Stromal cell of bone marrow (primary cell): ENCODE data around the gene NFATC3.
"Not testable (repeated sequence)": the region's sequence is repeated elsewhere in the genome, so short reads cannot be mapped to it uniquely, and the experiment has no call there.

Experiments
- DNase-seq: peaks from one replicate; pipeline ENCODE4 v3.0.0-alpha.2; 2012; ENCODE audit warnings: low read depth

NFATC3 gene

DNA sequence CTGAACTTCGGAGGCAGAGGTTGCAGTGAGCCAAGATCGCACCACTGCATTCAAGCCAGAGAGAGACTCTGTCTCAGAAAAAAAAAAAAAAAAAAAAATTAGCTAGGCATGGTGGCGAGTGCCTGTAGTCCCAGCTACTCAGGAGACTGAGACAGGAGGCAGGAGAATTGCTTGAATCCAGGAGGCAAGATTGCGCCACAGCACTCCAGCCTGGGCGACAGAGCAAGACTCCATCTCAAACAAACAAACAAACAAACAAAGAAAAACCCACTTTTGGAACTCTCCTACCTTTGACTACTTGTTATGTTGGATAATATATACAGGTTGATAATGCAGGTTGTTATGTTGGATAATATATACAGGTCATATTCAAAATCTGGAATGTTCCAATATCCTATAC is 35.3 kb downstream of the NFATC3 start:
- DNase-seq, result not testable (repeated sequence)

DNA sequence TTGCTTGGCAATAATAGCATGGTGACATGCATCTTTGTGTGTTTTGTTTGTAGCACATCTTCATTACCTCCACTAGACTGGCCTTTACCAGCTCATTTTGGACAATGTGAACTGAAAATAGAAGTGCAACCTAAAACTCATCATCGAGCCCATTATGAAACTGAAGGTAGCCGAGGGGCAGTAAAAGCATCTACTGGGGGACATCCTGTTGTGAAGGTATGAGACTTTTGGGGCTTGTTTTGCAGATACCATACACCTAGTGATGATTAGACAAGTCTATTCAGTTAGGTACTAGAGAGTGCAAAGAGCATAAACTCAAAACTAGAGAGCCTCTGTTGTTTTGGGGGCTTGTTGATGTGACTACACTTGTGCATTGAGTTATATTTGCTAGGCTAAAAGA is 41.2 kb downstream of the NFATC3 start:
- DNase-seq, result no peak

DNA sequence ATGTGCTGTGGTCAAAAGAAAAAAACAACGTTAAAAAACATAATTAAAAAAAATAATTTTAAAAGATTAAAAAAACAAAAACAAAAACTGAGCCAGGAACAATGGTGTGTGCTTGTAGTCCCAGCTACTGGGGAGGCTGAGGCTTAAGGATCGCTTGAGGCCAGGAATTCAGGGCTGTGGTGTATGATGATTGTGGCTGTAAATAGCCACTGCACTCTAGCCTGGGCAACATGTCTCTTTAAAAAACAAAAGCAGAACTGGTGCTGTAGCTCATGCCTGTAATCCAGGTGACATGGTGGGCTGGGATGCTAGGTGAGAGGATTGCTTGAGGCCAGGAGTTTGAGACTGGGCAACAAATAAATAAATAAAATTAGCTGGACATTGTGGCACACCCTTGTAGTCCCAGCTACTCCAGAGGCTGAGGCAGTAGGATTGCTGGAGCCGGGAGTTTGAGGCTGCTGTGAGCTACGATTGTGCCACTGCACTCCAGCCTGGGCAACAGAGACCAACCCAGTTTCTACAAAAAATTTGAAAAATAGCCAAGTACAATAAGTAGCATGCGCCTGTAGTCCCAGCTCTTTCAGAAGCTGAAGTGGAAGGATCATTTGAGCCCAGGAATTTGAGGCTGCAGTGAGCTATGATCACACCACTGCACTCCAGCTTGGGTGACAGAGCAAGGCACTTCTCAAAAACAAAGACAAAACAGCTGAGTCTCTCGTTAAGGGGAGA is 43.6 kb downstream of the NFATC3 start:
- no peak for DNase-seq

DNA sequence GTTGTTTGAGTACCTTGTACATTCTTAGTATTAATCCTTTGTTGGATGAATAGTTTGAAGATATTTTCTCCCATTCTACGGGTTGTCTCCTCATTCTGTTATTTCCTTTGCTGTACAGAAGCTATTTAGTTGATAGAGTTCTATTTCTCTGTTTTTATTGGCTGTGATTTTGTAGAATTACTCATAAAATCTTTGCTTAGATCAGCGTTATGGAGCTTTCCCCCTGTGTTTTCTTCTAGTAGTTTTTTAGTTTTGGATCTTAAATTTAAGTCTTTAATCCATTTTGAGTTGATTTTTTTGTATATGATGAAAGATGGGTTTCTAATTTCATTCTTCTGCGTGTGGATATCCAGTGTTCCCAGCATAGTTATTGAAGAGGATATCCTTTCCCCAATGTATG is 45.4 kb downstream of the NFATC3 start:
- no peak for DNase-seq

DNA sequence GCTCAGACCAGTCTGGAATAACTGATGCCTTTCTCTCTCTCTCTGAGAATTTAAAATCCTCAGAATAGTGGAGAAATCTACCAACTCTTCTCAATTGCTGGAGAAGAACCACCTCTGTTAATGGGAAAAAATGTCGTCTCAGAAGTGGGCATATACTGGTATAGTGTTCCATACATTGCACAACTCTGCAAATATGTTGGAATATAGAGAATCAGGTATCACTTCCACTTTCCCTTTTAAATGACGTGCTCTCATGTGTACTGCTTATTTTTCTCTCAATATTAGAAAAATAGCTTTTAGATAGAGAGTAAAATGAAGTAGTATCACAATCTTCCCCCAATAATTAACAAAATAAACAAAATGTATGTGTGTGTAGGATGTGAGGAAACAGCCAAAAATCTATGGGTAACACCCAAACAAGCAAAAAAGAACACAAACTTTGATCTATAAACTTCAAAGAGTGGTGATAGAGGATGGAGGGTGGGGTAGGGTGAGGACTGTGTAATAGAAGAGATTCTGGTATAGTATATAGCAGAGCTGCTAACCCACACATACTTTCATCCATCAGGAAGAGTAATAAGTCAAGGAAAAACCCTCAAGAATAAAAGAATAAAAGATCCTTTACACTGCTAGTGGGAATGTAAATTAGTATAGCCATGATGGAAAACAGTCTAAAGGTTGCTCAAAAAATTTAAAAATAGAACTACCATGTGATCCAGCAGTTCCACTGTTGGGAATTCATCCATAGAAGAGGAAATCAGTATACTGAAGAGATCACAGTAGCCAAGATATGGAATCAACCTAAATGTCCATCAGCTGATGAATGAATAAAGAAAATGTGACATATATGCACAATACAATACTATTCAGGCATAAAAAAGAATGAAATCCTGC is 46.9 kb downstream of the NFATC3 start:
- DNase-seq, result no peak

DNA sequence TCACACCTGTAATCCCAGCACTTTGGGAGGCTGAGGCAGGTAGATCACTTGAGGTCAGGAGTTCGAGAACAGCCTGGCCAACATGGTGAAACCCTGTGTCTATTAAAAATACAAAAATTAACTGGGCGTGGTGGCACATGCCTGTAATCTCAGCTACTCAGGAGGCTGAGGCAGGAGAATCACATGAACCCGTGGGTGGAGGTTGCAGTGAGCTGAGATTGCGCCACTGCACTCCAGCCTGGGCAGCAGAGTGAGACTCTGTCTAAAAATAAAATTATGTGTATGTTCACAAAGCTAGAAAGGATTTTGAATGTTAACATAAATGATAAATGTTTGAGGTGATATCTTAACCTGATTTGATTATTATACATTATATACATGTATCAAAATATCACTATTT is 47.8 kb downstream of the NFATC3 start:
- DNase-seq, result not testable (repeated sequence)

DNA sequence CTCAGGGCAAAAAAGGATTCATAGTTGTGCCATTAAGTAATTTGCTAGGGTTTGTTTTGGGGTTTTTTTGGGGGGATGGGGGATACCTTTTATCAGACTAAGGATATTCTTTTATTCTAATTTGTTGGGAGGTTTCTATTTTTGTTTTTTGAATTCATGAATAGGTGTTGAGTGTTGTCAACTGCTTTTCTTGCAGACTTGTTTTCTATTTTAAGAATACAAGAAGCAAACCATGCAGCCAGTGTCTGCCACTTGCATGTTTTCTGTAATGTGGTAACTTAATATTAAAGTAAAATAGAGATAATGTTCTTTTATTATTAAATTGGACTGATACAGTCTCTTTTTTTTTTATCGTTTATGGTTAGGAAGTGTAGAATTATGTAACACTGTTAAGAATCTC is 49.5 kb downstream of the NFATC3 start:
- DNase-seq, result no peak

DNA sequence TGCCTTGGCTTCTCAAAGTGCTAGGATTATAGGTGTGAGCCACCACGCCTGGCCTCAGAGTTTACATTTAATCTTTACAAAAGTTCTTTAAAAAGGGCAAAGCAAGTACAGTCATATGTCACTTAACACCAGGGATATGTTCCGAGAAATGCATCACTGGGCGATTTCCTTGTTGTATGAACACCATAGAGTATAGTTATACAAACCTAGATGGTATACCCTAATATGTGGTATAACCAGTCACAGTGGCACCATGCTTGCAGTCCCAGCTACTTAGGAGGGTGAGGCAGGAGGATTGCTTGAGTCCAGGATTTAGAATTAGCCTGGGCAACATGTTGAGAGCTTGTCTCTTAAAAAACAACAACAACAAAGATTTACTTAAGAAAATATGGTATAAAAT is 51.3 kb downstream of the NFATC3 start:
- DNase-seq, result no peak

DNA sequence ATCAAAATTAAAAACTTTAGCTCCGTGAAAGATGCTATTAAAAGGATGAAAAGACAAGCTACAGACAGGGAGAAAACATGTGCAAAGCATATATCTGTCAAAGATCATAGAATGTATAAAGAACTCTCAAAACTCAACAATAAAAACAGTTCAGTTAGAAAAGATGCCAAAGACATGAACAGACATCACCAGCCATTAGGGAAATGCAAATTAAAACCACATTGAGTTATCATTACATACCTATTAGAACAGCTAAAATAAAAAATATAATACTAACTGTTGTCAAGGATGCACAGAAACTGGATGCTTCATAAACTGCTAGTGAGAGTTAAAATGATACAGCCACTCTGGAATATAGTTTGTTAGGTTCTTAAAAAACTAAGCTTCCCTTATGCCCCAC is 58.8 kb downstream of the NFATC3 start:
- DNase-seq, result no peak

DNA sequence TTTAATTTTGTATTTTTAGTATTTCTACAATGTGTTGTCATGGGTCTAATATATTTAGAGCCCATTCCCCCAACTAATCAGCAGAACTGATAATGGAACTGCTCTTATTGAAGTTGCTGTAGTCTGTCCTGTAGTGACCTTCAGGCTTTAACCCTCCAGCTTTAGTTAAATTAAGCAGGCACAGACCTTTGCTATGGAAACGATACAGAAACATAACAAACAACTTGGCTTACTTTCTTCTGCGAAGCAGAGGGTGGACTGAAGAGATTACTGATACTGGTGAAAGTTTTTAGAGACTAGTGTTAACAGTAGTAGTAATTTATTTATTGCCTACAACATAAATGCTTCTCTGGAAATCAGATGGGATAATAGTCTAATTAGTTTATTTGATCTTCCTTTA is 61.4 kb downstream of the NFATC3 start:
- DNase-seq, result peak; percentile 57

DNA sequence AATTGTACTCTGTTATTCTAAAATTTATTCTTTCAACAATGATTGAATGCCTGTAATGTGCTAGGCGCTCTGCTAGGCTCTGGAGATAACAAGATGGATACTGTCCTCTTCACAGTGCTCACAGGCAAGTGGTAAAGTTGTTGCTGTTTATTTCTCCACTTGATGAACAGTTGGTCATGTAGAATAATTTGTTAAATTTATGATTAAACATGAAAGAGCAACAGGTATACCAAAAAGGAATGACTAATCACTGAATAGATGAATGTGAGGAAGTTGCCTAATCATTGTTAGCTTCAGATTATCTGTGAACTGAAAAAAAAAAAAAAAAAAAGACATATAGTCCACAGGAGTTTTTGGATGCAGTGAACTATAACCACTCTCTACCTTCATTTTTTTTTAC is 62.3 kb downstream of the NFATC3 start:
- no peak for DNase-seq

DNA sequence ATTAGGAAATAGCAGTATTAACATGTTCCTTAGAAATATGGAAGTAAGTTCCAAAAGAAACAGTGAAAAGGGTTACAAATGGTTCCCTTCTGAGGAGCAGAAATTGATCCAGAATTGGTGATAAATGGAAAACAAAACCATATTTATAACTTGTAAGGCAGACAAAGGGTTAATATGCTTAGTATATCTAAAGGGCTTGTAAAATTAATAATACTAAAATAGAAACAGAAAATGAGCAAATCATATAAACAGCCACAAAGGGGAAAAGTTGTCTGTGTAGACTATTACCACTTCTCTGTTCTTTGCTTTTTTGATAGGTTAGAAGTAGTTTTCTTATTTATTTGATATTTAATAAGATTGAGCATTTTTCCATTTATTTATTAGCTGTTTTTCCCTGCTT is 64.4 kb downstream of the NFATC3 start:
- DNase-seq, result no peak

DNA sequence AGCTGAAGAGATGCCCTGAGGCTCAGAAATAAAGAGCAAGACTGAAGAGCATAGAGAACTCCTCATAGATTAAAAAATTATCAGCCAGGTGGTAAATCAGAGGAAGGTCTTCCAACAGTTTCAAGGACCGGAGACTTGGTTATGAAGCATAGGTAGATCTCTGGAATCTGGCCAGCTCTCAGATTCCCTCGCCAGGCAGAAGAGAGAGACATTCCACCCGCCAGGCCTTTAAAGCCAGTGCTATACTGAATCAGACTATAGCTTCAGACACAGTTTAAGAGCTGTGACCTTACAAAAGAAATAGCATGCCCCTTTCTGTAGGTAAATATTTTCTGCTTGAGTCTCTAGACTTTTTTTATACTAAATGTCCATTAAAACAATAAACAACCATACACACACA is 70.3 kb downstream of the NFATC3 start:
- DNase-seq, result no peak

DNA sequence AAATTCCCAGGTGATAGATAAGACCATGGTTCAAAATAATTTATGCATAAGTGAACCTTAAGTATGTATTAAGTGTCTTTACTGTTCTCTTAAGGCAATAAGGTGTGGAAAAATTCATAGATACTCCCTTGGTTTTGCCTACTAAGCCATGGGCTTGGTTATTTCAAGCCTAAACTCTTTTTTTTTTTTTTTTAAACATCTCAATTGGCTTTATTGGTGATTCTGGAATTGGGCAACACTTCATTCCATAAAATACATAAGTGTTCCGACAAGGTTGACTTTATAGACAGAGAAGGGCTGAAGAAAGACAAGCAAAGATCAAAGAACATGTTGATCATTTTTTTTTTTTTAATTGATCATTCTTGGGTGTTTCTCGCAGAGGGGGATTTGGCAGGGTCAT is 77.2 kb downstream of the NFATC3 start:
- no peak for DNase-seq

DNA sequence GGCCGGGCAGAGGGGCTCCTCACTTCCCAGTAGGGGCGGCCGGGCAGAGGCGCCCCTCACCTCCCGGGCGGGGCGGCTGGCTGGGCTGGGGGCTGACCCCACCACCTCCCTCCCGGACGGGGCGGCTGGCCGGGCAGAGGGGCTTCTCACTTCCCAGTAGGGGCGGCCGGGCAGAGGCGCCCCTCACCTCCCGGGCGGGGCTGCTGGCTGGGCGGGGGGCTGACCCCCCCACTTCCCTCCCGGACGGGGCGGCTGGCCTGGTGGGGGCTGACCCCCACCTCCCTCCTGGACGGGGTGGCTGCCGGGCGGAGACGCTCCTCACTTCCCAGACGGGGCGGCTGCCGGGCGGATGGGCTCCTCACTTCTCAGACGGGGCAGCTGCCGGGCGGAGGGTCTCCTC is 78.1 kb downstream of the NFATC3 start:
- not testable (repeated sequence) for DNase-seq

DNA sequence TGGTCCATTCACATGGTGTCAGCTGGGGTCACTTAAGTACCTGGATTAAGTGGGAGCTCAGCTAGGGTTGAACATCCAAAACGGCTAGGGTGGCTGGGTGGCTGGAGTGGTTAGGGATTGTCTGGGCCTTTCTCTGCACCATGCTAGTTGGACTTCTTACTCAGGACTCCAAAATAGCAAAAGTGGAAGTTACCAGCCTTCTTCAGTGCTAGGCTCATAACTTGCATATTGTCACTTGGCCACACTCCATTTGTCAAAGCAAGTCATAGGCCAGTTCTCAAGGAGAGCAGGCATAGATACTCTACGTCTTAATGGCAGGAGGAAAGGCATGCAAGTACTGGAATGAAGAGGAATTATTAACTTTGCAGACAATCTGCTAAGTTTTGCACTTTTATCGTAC is 81.1 kb downstream of the NFATC3 start:
- no peak for DNase-seq

DNA sequence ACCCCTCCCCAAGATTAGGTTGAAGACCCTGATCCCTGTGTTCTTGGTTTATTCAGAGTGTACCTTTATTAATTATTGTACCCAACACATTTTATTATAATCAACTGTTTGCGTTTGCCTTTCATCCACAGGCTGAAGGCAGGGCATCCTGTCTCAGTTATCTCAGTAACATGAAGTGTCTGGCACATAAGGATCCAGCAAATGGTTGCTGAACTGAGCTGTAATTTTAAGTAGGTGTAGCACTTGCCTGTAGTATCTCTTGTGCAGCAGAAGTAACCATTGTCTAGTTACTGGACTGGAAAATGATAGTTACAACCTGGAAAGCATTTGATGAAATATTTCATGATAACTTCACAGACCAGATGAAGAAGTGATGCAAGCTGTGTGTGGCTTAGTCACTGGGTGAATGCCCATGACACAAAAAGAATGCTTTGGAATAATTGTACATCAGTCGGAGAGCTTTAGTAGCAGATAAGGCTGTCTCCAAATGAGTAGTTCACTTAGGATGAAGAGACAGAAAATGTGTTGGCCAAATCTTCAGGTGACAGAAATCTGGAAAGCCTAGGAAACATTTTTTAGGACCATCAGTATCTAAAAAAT is 94.1 kb downstream of the NFATC3 start:
- no peak for DNase-seq

DNA sequence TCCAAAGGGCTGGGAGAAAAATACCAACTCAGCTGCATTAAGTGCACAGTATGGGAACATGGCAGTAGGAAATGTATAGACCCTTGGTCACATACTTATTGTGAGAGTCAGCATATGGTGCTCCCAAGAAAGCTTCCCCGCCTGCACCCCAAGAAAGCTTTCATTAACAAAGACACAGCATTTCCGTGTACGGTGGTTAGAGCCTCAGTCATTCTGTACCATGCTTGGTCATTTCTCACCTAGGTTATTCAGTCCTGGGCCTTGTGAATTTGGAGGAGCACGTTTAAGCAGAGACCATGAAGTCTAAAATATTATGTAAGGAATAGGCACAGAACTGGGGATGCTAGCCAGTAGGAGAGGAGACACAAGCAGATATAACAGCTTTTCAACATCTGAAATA is 94.7 kb downstream of the NFATC3 start:
- DNase-seq, result no peak

DNA sequence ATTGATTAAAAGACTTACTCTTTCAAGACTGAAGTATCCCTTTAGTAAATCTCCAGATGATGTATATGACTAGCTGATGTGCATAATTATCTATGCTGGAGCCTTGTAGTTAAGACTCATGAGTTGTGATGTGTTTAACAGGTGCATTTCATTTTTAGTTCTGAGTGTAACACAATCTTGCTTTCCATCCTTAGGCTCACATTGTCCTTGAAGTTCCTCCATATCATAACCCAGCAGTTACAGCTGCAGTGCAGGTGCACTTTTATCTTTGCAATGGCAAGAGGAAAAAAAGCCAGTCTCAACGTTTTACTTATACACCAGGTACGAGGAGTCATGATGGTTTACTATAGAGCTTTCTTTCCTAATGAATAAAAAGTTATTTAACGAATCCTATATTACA is 97.9 kb downstream of the NFATC3 start:
- no peak for DNase-seq

DNA sequence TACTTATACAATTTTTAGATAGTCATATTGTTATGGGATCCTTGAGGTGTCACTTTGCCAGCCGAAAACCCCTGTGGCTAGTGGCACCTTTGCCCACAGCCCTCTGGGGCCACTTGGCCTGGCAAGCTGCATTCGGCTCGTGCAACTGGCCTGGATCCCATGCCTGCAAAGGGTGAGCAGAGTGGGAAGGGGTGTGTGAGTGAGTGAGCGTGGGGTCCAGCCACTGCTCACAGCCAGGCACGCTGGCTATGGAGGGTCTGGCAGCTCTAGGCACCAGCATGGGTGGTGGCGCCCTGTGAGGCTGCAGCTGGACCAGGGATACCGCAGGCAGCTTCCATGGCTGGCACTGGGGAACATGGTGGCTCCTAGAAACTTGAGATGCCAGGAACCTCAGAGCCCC is 101.7 kb downstream of the NFATC3 start:
- DNase-seq, result no peak

DNA sequence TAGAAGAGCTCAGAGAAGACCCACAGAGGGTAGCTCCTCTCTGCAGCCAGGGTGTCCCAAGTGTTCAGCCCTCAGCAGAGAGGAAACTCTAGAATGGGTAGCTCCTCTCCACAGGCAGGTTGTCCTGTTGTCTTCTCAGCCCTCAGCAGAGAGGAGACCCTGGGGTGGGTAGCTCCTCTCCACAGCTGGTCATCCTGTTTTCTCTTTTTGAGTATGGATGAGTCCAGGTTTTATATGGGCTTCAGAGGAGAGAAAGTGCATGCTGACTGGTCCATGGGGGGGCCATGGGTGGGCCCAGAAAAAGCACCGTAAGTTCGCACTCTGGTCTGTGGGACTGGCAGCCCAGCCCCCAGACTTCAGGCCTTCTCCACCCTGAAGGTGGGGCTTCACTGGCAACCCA is 102.3 kb downstream of the NFATC3 start:
- no peak for DNase-seq

DNA sequence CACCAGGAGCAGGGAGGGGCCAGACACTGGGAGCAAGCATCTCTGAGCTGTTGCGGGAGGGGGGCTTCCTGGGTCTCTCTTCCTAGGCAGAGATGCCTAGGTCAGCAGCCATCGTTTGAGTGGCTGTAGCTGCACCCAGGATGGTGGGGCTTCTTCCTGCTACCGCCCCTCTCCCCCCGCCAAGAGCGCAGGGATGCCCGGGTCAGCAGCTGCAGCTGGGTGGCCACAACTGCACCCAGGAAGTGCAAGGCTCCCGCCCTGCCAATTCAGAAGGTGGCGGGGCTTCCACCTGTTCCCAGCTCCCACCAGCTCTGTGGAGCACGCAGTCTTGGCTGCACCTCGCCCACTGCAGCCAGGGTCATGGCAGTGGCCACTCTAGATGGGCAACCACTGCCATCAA is 103.0 kb downstream of the NFATC3 start:
- DNase-seq, result no peak

DNA sequence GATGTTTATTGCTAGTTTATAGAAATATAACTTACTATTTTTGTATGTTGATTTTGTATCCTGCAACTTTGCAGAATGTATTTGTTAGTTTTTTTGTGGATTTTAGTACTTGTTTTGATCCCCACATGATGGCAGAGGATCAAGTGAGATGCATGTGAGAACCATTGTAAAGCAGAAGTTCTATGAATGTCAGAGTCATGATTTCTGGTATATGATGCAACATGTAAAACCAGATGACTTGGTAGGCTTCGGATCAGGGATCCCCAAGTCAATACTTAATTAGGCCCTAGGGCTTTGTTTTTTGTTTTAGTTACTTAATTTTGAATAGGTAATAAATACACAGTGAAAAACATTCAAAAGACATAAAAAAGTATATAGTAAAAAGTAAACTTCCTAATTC is 104.9 kb downstream of the NFATC3 start:
- DNase-seq, result no peak
